Limb (tissue), 2 donors: Measurements from ENCODE around the gene MAN2C1.
"Not testable (repeated sequence)": the region's sequence is repeated elsewhere in the genome, so short reads cannot be mapped to it uniquely, and the experiment has no call there.

Experiments
- DNase-seq, 2 donors: peaks; one replicate each; pipeline ENCODE4 v3.0.0-alpha.2; 2016; ENCODE audit errors: extremely low spot score in 2 of 2

The MAN2C1 gene

GRCh38 chr15:75361361-75361988 lies 6.9 kb downstream of the MAN2C1 start:
- DNase-seq: no peak

- DNase-seq: no peak
Measured at GRCh38 chr15:75360856-75361255, 7.6 kb downstream of the MAN2C1 start.

GRCh38 chr15:75360391-75360790 lies 8.0 kb downstream of the MAN2C1 start:
- DNase-seq: no peak

- no peak for DNase-seq
Measured at GRCh38 chr15:75359537-75360250, 8.7 kb downstream of the MAN2C1 start.

DNA sequence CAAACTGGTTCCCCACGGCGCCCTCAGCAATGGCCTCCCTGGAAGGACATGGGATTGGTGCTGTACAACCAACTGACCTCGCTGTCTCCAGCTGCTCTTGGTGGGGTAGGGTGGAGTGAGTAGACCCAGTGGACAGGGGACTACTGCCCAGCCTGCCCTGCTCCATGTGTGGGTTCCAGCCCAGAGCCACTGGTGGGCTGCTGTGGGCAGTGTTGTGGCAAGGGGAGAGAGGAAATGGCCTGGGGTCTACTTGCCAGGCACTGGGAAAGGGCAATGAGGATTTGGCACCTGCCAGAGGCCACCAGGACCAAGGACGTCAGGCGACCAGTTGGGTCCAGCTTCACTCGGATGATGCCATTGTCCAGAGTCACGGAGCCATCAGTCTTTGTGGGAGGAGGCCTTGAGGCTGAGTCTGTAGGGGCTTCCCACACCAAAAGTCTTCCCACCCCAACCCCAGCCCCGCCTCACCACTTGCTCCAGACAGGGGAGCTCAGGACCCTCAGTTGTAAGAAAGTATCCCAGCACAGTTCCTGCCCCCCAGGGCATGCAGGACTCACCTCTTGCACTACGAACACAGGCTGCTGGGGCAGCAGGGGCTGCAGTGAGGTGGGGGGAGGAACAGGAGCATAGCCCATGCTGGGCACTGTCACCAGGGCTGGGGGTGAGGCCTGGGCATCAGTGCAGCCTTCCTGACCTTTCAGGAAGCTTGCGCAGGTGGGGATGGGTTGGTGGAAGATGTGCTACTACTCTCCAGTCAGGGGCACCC lies 9.5 kb downstream of the MAN2C1 start:
- DNase-seq: no peak

DNA sequence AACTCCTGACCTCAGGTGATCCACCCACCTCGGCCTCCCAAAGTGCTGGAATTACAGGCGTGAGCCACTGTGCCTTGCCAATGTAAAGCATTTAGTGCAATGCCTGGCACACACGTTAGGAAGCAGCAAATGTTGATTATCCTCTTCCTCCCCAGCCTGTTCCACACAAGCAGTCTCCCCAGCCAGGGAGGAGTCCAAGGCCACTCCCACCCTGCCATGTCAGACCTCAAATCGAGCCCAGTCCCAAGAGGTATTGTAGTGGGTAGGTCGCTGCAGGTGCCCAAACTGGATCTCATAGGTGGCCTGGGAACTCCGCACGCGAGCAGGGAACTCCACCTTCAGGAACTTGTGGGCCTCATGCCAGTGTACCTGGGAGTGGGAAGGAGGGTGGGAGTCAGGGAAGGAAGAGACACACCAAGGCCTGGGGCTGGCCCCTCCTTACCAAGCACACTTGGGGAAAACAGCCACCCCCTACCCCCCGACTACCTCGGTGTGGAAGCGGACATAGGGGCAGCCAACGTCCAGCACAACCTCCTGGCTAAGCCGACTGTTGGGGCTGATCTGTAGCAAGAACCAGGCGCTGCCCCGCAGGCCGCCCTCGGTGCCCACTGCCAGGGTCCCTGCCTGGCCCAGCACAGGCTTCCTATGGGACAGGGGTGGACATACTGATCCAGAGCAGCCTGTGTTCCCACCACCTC lies 10.3 kb downstream of the MAN2C1 start:
- no peak for DNase-seq

DNA sequence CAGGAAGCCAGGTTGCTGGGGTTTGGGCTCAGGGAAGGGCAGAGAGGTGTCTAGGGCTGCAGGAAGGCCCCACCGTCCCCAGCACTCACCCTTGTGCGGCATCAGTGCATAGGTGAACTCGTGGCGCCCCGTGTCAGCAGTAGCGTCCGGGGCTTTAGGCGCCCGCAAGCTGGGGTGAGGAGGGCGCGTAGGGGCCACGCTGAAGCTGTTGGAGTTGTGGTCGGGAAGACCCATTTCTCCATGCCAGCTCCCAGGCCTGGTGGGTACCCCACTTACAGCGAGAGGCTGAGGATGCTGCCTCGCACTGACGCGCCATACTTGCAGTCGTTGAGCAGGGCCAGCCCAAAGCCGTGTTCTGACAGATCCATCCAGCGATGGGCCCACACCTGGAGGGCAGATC lies 11.9 kb downstream of the MAN2C1 start:
- no peak for DNase-seq

- no peak for DNase-seq
Measured at GRCh38 chr15:75356006-75356405, 12.4 kb downstream of the MAN2C1 start.

GRCh38 chr15:75355369-75355768 lies 13.0 kb downstream of the MAN2C1 start:
- DNase-seq: no peak

DNA sequence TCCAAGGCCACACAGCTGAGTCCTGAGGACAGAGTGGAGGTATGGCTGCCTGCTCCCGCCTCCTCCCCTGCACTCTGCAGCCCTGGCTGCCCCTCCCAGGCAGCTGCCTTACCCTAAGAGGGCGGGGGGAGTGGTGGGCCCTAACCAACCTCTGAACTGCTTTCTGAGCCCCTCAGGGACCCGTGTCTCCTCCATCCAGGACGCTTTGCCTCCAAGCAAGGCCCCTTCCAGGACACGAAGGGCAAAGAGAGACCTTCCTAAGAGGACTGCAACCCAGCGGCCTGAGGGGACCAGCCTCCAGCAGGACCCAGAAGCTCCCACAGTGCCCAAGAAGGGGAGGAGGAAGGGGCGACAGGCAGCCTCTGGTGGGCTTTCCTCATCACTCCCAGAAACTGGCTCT lies 14.0 kb downstream of the MAN2C1 start:
- no peak for DNase-seq

DNA sequence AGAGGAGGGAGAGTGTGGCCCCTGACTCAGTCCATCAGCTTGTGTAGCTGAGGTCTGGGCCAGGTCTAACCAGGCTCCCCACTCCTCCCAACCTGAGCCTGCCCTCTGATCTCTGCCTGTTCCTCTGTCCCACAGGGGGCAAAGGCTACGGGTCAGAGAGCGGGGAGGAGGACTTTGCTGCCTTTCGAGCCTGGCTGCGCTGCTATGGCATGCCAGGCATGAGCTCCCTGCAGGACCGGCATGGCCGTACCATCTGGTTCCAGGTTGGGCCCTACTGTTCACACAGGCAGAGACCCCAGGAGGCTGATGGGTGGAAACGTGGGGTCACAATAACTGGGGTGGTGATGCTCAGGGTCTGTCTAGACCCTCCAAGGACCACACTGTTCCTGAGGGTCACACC lies 14.8 kb downstream of the MAN2C1 start:
- DNase-seq: no peak

DNA sequence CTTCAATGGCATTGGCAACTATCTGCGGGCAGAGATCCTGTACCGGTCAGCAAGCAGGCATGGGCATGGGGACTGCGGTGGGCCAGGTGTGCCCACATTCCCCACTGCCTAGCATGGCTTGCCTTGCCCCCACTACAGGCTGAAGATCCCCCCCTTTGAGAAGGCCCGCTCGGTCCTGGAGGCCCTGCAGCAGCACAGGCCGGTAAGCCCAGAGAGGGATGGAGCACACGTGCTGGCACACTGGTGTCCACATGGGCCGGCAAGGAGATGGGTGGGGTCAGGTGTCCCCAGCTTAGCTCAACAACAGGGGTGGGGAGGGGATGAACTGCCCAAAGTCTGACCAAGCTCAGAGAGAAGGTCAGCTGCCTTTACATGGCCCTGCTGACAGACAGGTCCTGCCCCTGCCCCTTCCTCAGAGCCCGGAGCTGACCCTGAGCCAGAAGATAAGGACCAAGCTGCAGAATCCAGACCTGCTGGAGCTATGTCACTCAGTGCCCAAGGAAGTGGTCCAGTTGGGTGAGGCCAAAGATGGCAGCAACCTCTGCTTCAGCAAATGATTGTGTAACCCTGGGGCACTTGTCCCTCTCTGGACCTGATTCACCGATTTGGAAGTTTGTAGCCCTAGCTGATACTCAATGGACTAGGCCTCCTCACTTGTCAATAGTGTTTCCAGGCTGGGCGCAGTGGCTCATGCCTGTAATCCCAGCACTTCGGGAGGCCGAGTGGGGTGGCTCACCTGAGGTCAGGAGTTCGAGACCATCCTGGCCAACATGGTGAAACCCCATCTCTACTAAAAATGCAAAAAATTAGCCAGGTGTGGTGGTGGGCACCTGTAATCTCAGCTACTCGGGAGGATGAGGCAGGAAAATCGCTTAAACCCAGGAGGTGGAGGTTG lies 16.0 kb downstream of the MAN2C1 start:
- DNase-seq: no peak

DNA sequence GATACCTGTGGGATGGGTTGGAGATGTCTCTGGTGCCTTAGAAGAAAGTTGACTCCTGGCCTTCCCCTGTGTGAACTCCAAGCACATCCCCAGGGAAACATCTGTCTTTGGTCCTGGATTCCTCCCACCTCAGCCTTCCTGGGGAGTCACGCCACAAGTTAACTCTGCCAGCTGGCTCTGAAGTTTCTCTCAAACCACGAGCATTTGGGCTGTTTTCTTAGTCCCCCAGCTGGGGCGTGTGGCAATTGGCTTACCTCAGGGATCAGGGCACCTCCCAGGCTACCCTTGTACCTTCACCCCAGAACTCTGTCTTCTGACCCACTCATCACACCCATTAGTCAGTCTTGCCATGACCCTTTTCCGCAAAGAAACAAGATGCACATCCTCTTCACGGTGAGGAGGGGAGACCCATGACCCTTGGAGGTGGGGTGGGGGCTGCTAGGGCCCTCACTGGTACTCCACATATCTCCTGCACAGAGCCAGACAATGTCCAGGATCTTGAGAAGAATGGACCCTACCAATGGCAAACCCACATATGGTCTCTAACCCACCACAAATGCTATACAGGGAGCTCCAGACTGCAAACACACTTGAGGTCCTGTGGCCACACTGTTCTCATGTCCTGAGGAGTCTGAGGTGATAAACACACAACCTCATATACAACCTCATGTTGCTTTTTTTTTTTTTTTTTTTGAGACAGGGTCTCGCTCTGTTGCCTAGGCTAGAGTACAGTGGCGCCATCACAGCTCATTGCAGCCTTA lies 17.6 kb downstream of the MAN2C1 start:
- no peak for DNase-seq

DNA sequence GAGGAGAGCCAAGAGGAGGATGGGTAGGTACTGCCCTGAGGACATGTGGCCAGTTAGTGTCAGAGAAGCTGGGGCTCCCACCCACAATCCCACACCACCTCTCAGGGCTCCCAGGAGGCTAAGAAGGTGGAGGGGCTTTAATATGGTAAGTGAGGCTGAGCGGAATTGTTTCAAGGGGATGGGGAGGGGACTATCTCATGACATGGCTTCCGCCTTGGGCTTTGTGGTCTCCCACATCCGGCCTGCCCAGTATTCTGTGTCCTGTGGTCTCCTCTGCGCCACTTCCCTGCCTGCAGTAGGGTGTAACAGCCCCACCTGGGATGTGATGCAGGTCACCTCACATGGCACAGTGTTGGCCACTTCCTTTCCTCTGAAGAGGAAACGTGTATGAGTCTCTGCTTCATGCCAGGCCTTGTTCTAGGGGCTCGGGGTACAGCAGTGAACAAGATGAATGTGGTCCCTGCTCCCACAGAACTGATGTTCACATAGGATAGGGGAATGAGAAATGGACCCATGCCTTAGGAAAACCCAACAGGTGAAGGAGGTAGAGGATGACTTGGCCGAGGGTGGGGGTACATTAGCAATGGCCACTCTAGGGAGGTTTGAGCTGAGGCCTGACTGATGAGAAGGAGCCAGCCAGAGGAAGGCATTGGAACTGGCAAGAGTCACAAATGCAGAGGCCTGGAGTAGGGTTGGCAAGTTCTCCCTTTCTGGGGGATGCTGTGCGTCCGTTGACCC lies 18.4 kb downstream of the MAN2C1 start:
- DNase-seq: no peak

GRCh38 chr15:75349351-75349669 lies 19.1 kb downstream of the MAN2C1 start:
- DNase-seq: not testable (repeated sequence)

GRCh38 chr15:75348562-75349350 lies 19.7 kb downstream of the MAN2C1 start:
- no peak for DNase-seq

DNA sequence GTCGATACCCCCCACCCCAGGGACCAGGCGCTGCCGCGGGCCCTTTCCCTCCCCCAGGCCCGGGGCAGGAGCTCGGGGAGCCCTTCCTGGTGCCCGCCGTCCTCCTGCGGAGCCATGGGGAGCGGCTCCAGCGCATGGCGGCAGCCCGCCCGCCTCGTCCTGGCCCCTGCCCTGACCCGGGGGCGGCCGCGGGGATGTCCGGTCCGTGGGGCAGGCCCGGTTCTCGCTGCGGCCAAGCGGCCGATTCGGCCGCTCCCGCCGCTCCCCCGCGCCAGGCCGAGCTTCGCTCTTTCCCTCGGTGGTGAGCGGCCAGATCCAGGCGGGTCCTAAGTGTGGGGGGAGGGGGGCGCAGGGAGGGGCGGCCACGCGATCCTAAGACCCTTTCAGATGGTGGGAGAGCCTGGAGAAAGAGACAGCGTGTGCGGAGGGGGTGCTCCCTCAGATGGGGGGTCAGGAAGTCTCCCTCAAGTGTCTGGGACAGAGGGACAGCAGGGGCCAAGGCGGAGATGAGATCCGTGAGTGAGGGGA lies 20.3 kb downstream of the MAN2C1 start:
- no peak for DNase-seq

- peak in 1 of 2 donors; percentile 74 for DNase-seq
Measured at GRCh38 chr15:75347222-75348033, 21.0 kb downstream of the MAN2C1 start.
